Endothelial cell of umbilical vein (primary cell): Measurements from ENCODE around the gene SLC26A6. TPM values are rescaled to one million over a fixed set of nuclear protein-coding genes. Genes with fewer than 3 reads are reported as not detected.

ENCODE experiments used
- BruUV-seq: library from RNA; stranded (reverse); fragments of 400-500 nt; replicated peaks from 2 replicates; lab custom pipeline; 2021; lab: Mats Ljungman, UMichigan
- CTCF ChIA-PET: fragments of 300-600, 350-600 bp; sonication (Branson Sonifier 250); formaldehyde crosslinking; loops from one replicate; lab custom pipeline; 2021; ENCODE audit warnings: antibody characterized with exemption, inconsistent platforms; lab: Charles Lee
- POLR2A ChIA-PET: fragments of 300-600, 350-600 bp; sonication (Branson Sonifier 250); formaldehyde crosslinking; loops from one replicate; lab custom pipeline; 2021; ENCODE audit warnings: antibody characterized with exemption, inconsistent platforms; lab: Charles Lee
- DNase-seq: peaks from one replicate; pipeline ENCODE4 v3.0.0-alpha.2; 2011; ENCODE audit warnings: low read depth, low spot score
- FAIRE-seq: peaks from 2 replicates; lab custom pipeline; 2011; peaks lifted over from hg19 to GRCh38; lab: Jason Lieb, UNC
- H2AFZ ChIP-seq: 2 replicates; pipeline ENCODE4 v1.6.0; 2012; ENCODE audit warnings: low read depth, low read length, control low read depth, inconsistent platforms
- H3K27ac ChIP-seq: 2 replicates; pipeline ENCODE4 v1.5.1; 2011; ENCODE audit warnings: low read depth, mild to moderate bottlenecking, control low read depth, low read length, moderate library complexity; ENCODE audit not compliant: insufficient read depth
- H3K27me3 ChIP-seq, 2 experiments: 2 replicates each; pipeline versions ENCODE4 v1.6.0 to v1.6.1; 2011; ENCODE audit warnings: low read length in 2 of 2, mixed read lengths in 1 of 2; ENCODE audit not compliant: control insufficient read depth in 2 of 2, insufficient read depth in 2 of 2
- H3K36me3 ChIP-seq, 2 experiments: 2 replicates in 1 of 2; 3 replicates in 1 of 2; pipeline ENCODE4 v1.5.1; 2011; ENCODE audit warnings: low read length in 2 of 2, mild to moderate bottlenecking in 1 of 2, moderate library complexity in 1 of 2; ENCODE audit not compliant: control insufficient read depth in 2 of 2, insufficient read depth in 2 of 2; ENCODE audit errors: extremely low read depth in 1 of 2
- H3K4me1 ChIP-seq: 3 replicates; pipeline ENCODE4 v1.5.1; 2011; ENCODE audit warnings: mild to moderate bottlenecking, low read length; ENCODE audit not compliant: control insufficient read depth, insufficient read depth; ENCODE audit errors: extremely low read depth
- H3K4me2 ChIP-seq: 2 replicates; pipeline ENCODE4 v1.6.1; 2011; ENCODE audit warnings: low read length, control low read depth, mixed read lengths; ENCODE audit not compliant: insufficient read depth
- H3K4me3 ChIP-seq, 3 experiments: fragments of 200-600 bp in 1 of 3; sonication (generic), shearing (Covaris generic) in 1 of 3; replicated peaks in 1 of 3; 2 replicates each; pipeline ENCODE4 v1.5.1; 2011 to 2016; ENCODE audit warnings: control low read depth in 3 of 3, low read length in 3 of 3, mild to moderate bottlenecking in 2 of 3, inconsistent platforms in 1 of 3, low read depth in 1 of 3, moderate library complexity in 1 of 3; ENCODE audit not compliant: insufficient read depth in 1 of 3
- H3K79me2 ChIP-seq: 2 replicates; pipeline ENCODE4 v1.6.0; 2012; ENCODE audit warnings: low read length, inconsistent platforms; ENCODE audit not compliant: control insufficient read depth, insufficient read depth
- H3K9ac ChIP-seq: replicated peaks from 2 replicates; pipeline ENCODE3; 2011; ENCODE audit warnings: low read length, control low read depth; ENCODE audit not compliant: insufficient read depth; ENCODE audit errors: extremely low read depth
- H3K9me1 ChIP-seq: replicated peaks from 3 replicates; pipeline ENCODE4 v1.6.0; 2011; ENCODE audit warnings: mild to moderate bottlenecking, low read length; ENCODE audit not compliant: control insufficient read depth, insufficient read depth; ENCODE audit errors: extremely low read depth
- H3K9me3 ChIP-seq: replicated peaks from 2 replicates; pipeline ENCODE4 v1.5.1; 2012; ENCODE audit warnings: low read length, inconsistent platforms; ENCODE audit not compliant: control insufficient read depth, insufficient read depth
- H4K20me1 ChIP-seq: replicated peaks from 2 replicates; pipeline ENCODE3; 2011; ENCODE audit warnings: mild to moderate bottlenecking, low read length; ENCODE audit not compliant: control insufficient read depth, insufficient read depth; ENCODE audit errors: extremely low read depth
- EZH2 ChIP-seq: IDR thresholded peaks from 2 replicates; pipeline ENCODE4 v1.6.1; 2012; ENCODE audit warnings: borderline replicate concordance, low read depth, mild to moderate bottlenecking, moderate library complexity, low read length, inconsistent platforms; ENCODE audit not compliant: severe bottlenecking
- FOS ChIP-seq: IDR thresholded peaks from 2 replicates; pipeline ENCODE4 v1.6.1; 2011; ENCODE audit warnings: mild to moderate bottlenecking, low read length, moderate library complexity, borderline replicate concordance; ENCODE audit not compliant: insufficient read depth
- GATA2 ChIP-seq: IDR thresholded peaks from 2 replicates; pipeline ENCODE4 v1.7.0; 2011; ENCODE audit warnings: low read depth, mild to moderate bottlenecking, moderate library complexity, mixed read lengths, low read length; ENCODE audit not compliant: insufficient read length, insufficient read depth
- JUN ChIP-seq: IDR thresholded peaks from 2 replicates; pipeline ENCODE4 v1.6.1; 2011; ENCODE audit warnings: borderline replicate concordance, low read depth; ENCODE audit not compliant: insufficient read length, insufficient read depth
- MYC ChIP-seq: IDR thresholded peaks from one replicate; pipeline ENCODE4 v1.6.1; 2011; ENCODE audit warnings: mild to moderate bottlenecking, low read depth, low read length
- POLR2A ChIP-seq: IDR thresholded peaks from 2 replicates; pipeline ENCODE4 v1.6.1; 2012; ENCODE audit warnings: low read depth, mild to moderate bottlenecking, control low read depth, low read length
- POLR2AphosphoS5 ChIP-seq: IDR thresholded peaks from 2 replicates; pipeline ENCODE4 v1.6.1; 2012; ENCODE audit warnings: low read depth, mild to moderate bottlenecking, control low read depth, low read length, moderate library complexity; ENCODE audit not compliant: insufficient read depth
- dilution Hi-C: fragments of 300-500 bp; cut with MboI; formaldehyde crosslinking; loops from one replicate; pipeline ENCODE4 v1.15.0; 2019; ENCODE audit warnings: low sequenced_read_pairs; ENCODE audit not compliant: extremely low pct_ligation_motif_present
- intact Hi-C: fragments of 100-400 bp; cut with micrococcal nuclease; formaldehyde crosslinking; loops from one replicate; pipeline ENCODE4 v1.10.0; 2022
- polyA plus RNA-seq, 4 experiments: library from polyadenylated mRNA; depleted of rRNA in 3 of 4; stranded (reverse) in 3 of 4; unstranded in 1 of 4; fragments of >200 nt; gene quantifications; 2 replicates each; pipeline versions ENCODE4 v1.2.1 to v1.2.3, GENCODE V29; 2011 to 2012; ENCODE audit warnings: missing spikeins in 1 of 4
- total RNA-seq: library from RNA; stranded (reverse); gene quantifications from 2 replicates; pipeline ENCODE4 v1.2.3, GENCODE V29; 2021
- TF ChIP-seq, protein P1 (sequence below): IDR thresholded peaks from 2 replicates; pipeline ENCODE4 v1.6.1; 2011; ENCODE audit not compliant: insufficient read depth, insufficient read length
- TF ChIP-seq, protein P2 (sequence below), 2 donors: IDR thresholded peaks; 1 replicate in 1 of 2; 2 replicates in 1 of 2; pipeline ENCODE4 v1.5.1; 2011; ENCODE audit warnings: low read length in 2 of 2, mild to moderate bottlenecking in 2 of 2, moderate library complexity in 2 of 2, control low read depth in 1 of 2, inconsistent platforms in 1 of 2, low read depth in 1 of 2; ENCODE audit not compliant: insufficient read depth in 1 of 2; ENCODE audit errors: extremely low read depth in 1 of 2

SLC26A6 gene
- total and polyA plus RNA-seq, 2 donors (not counting 3 experiments of a cell fraction or from before 2014, with no cell fraction given), result 31.0 to 32.2 TPM

DNA sequence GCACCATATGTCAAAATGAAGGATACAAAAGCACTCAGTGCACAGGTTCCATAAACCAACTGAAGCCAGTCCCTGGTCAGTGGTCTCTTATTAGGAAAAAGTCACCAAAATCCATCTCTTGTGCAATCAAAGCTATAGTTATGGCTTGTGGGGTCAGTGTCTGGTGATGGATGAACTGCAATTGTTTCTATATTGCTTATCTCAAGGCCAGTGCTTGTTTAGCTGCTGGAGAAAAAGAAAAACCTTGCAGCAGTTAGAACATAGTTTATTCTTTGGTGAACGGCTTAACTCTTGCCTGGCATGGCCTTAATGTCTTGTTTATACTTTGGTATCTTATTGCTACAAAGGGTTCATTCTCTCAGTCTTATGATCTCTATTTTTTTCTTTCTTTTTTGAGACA, 23.0 kb downstream of the SLC26A6 start:
- H3K4me2 ChIP-seq, result no peak overlapping the region

More for the DNA sequence above, 23.0 kb downstream of the SLC26A6 start:
- Histone ChIP-seq H3K9me1 (no peaks in the 10 kb centered on the region), H3K4me1 (peaks cover 14% of the 10 kb centered on the region), H3K9me3 (peaks cover 3% of the 10 kb centered on the region), H3K27ac (no peak overlapping the region), H3K27me3 (no peaks in the 10 kb centered on the region), H3K79me2 (peaks cover 13% of the 10 kb centered on the region), H3K36me3 (no peaks in the 10 kb centered on the region), H2AFZ (no peak overlapping the region), H3K9ac (no peak overlapping the region), H3K4me3 (no peak overlapping the region), H4K20me1 (no peaks in the 10 kb centered on the region)
- FAIRE-seq, result no peak
- CTCF ChIA-PET, result interaction anchor here (1.1 to 1.5 kb wide), 2 partner anchors 24 to 49 kb away, joined by 3 read pairs; partner anchors contain the start of gene UCN2
- dilution Hi-C loops (no loop called here), intact Hi-C loops (no loop called here)
- TF ChIP-seq GATA2 (no peak), POLR2AphosphoS5 (no peak), JUN (no peak), FOS (no peak), MYC (no peak), POLR2A (no peak), EZH2 (no peak)
- TF ChIP-seq, protein P1, sequence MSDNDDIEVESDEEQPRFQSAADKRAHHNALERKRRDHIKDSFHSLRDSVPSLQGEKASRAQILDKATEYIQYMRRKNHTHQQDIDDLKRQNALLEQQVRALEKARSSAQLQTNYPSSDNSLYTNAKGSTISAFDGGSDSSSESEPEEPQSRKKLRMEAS, result no peak
- TF ChIP-seq, protein P2, sequence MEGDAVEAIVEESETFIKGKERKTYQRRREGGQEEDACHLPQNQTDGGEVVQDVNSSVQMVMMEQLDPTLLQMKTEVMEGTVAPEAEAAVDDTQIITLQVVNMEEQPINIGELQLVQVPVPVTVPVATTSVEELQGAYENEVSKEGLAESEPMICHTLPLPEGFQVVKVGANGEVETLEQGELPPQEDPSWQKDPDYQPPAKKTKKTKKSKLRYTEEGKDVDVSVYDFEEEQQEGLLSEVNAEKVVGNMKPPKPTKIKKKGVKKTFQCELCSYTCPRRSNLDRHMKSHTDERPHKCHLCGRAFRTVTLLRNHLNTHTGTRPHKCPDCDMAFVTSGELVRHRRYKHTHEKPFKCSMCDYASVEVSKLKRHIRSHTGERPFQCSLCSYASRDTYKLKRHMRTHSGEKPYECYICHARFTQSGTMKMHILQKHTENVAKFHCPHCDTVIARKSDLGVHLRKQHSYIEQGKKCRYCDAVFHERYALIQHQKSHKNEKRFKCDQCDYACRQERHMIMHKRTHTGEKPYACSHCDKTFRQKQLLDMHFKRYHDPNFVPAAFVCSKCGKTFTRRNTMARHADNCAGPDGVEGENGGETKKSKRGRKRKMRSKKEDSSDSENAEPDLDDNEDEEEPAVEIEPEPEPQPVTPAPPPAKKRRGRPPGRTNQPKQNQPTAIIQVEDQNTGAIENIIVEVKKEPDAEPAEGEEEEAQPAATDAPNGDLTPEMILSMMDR (IDR thresholded peaks at IDR 0.05; ENCODE audit: extremely low read depth in 1 of 2, insufficient read depth in 1 of 2, low read depth in 1 of 2, low read length in 2 of 2), result no peak
- POLR2A ChIA-PET, result no interaction called here
- DNase-seq, result no peak
- no TSS peak for BruUV-seq
